Measurements from ENCODE around the gene MEI4. TPM values are rescaled to one million over a fixed set of nuclear protein-coding genes. Genes with fewer than 3 reads are reported as not detected.

The MEI4 gene
- total and polyA plus RNA-seq, 2 of the 8 experiments (the other 6 are each of a cell fraction or from before 2014, with no cell fraction given): 0.05 to 0.24 TPM

DNA sequence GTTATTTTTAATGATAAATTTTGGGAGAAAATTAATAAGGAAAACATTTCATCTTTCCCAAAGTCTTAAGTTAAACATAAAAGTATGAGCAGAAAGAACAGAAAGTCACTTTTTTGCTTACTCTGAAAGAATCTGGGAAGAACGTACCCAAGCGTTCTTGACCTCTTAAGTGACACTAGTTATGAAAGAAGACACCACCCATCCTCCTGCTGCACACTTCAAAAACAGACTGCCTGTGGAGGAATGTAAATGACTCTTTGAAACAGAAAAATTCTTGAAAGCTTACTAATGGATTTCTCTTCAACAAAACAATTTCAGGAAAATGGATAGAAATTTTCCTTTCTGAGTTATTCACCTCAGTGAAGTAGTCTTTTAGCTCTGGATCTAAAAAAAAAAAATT lies 227.7 kb downstream of the MEI4 start:
- no peak overlapping the region for H4K8ac ChIP-seq (ENCODE audit: extremely low read depth, insufficient read depth, low read length)
- H2BK5ac ChIP-seq (ENCODE audit: low read depth, low read length): no peak overlapping the region
- no peak overlapping the region for H2BK15ac ChIP-seq (ENCODE audit: low read length)
- H3K27me3 ChIP-seq (replicated peaks in 1 of 4; ENCODE audit: control insufficient read depth in 3 of 4, extremely low read depth in 1 of 4, insufficient read depth in 3 of 4, low read length in 3 of 4): no peaks in the 10 kb centered on the region
- no peak overlapping the region for H3K14ac ChIP-seq (ENCODE audit: insufficient read length)
- H3K18ac ChIP-seq (ENCODE audit: extremely low read depth, low read length): no peak overlapping the region
- no peak overlapping the region for H3K56ac ChIP-seq (replicated peaks; ENCODE audit: insufficient read length, low read depth, low read length)
- H4K5ac ChIP-seq (ENCODE audit: insufficient read length, low read depth, low read length): no peak overlapping the region
- no peak overlapping the region for H3K4ac ChIP-seq (replicated peaks; ENCODE audit: insufficient read length, low read depth, low read length)
- no peaks in the 10 kb centered on the region for H3K9me3 ChIP-seq (ENCODE audit: insufficient read depth in 2 of 2, low read depth in 1 of 2, low read length in 1 of 2)
- H3K4me2 ChIP-seq (ENCODE audit: insufficient read depth in 1 of 2, low read depth in 2 of 2, low read length in 2 of 2): no peak overlapping the region
- H3K79me2 ChIP-seq (ENCODE audit: control insufficient read depth in 1 of 2, insufficient read depth in 2 of 2, low read length in 2 of 2): no peaks in the 10 kb centered on the region
- H3K4me3 ChIP-seq (ENCODE audit: extremely low read depth in 1 of 4, insufficient read depth in 2 of 4, low read depth in 3 of 4, low read length in 4 of 4): no peak overlapping the region
- H2BK12ac ChIP-seq (ENCODE audit: low read depth, low read length): no peak overlapping the region
- WGBS, 2 experiments (ENCODE audit: extremely low coverage in 1 of 2, insufficient coverage in 1 of 2, insufficient read length in 1 of 2, insufficient replicate concordance in 2 of 2, low coverage in 1 of 2, low lambda C conversion rate in 2 of 2, missing lambda C conversion rate in 1 of 2): 80% methylated on average over 2 of the region's 2 CpGs; no CpG with 5 or more reads in 1 of the 2 experiments
- no peak overlapping the region for H2AFZ ChIP-seq (ENCODE audit: low read length)
- no peak overlapping the region for H2BK20ac ChIP-seq (ENCODE audit: low read length)
- ChIA-PET POLR2A (ENCODE audit: partially characterized antibody) (interaction anchor here (0.6 kb wide), 1 partner anchor 567 kb away, joined by 3 read pairs; no protein-coding TSS in a partner anchor), CTCF (ENCODE audit: partially characterized antibody) (interaction anchor here (0.6 kb wide), 2 partner anchors 317 to 951 kb away, joined by 3 to 4 read pairs; no protein-coding TSS in a partner anchor)
- no peak overlapping the region for H4K91ac ChIP-seq (replicated peaks; ENCODE audit: insufficient read length, low read length)
- no peak overlapping the region for H2AK5ac ChIP-seq (ENCODE audit: low read depth, low read length)
- H3K23ac ChIP-seq (ENCODE audit: insufficient read length): no peak overlapping the region
- H3K36me3 ChIP-seq (ENCODE audit: control insufficient read depth in 2 of 4, insufficient read depth in 4 of 4, low read length in 3 of 4): no peaks in the 10 kb centered on the region
- H3K9ac ChIP-seq (replicated peaks in 1 of 4; ENCODE audit: extremely low read depth in 1 of 4, low read depth in 3 of 4, low read length in 3 of 4): no peak overlapping the region
- no peaks in the 10 kb centered on the region for H3K79me1 ChIP-seq (ENCODE audit: low read depth, low read length)
- no peak overlapping the region for H2BK120ac ChIP-seq (replicated peaks; ENCODE audit: low read depth, low read length)
- no peak overlapping the region for H3K27ac ChIP-seq (ENCODE audit: low read depth, low read length)
- H3K23me2 ChIP-seq (ENCODE audit: low read depth, low read length): no peaks in the 10 kb centered on the region
- DNase-seq (ENCODE audit: low read depth in 1 of 2, low spot score in 2 of 2) (no peak), FAIRE-seq (no peak)
- H4K20me1 ChIP-seq (replicated peaks in 1 of 2; ENCODE audit: control insufficient read depth in 1 of 2, insufficient read depth in 2 of 2, low read length in 2 of 2): no peaks in the 10 kb centered on the region
- H3K4me1 ChIP-seq (replicated peaks in 1 of 4; ENCODE audit: control insufficient read depth in 3 of 4, insufficient read depth in 4 of 4, low read length in 3 of 4): no peaks in the 10 kb centered on the region
- TF ChIP-seq TAF1 (IDR thresholded peaks at IDR 0.05; ENCODE audit: low read depth, low read length): no peak
- TF ChIP-seq RNF2 (IDR thresholded peaks at IDR 0.05; ENCODE audit: borderline replicate concordance, low read depth, low read length, missing control alignments, poor library complexity, severe bottlenecking): no peak
- no peak for TF ChIP-seq SP4 (IDR thresholded peaks at IDR 0.05; ENCODE audit: low read length)
- TF ChIP-seq, protein P1, sequence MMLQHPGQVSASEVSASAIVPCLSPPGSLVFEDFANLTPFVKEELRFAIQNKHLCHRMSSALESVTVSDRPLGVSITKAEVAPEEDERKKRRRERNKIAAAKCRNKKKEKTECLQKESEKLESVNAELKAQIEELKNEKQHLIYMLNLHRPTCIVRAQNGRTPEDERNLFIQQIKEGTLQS (IDR thresholded peaks at IDR 0.05; ENCODE audit: insufficient read depth, low read depth, low read length): no peak
- no peak for TF ChIP-seq JUND (IDR thresholded peaks at IDR 0.05; ENCODE audit: low read length)
- TF ChIP-seq, protein P2, sequence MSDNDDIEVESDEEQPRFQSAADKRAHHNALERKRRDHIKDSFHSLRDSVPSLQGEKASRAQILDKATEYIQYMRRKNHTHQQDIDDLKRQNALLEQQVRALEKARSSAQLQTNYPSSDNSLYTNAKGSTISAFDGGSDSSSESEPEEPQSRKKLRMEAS (IDR thresholded peaks at IDR 0.05): no peak
- no peak for TF ChIP-seq KDM4A (IDR thresholded peaks at IDR 0.05; ENCODE audit: low read depth, low read length, severe bottlenecking)

Measured in H1 (cell line).